Suppressor macrophage treated with lipopolysaccharide for 1 hour (primary cell): ENCODE data around the gene SCAF4.
"Not testable (repeated sequence)": the region's sequence is repeated elsewhere in the genome, so short reads cannot be mapped to it uniquely, and the experiment has no call there.

Source experiments
- DNase-seq, 3 donors: peaks; one replicate each; pipeline ENCODE4 v3.0.0-alpha.2; 2020 to 2022

The SCAF4 gene

GRCh38 chr21:31731857-31732596, at the start of gene SCAF4:
Gene SCAF4 (minus strand): TSS chr21:31732118. CDS start chr21:31731692, 426 bp downstream.
- DNase-seq, result peak; percentile 94 to 98 (median 96)

GRCh38 chr21:31780944-31781343, 49.0 kb upstream of the SCAF4 start:
- DNase-seq, result no peak

- no peak for DNase-seq
These were observed 46.6 kb upstream of the SCAF4 start for GRCh38 chr21:31778546-31778945.

- DNase-seq, result peak in 1 of 3 donors; percentile 26
These were observed 45.9 kb upstream of the SCAF4 start for GRCh38 chr21:31777857-31778256.

- DNase-seq, result peak; percentile 65 to 79 (median 77)
These were observed 42.1 kb upstream of the SCAF4 start for GRCh38 chr21:31774031-31774430.

GRCh38 chr21:31772674-31773555, 41.0 kb upstream of the SCAF4 start:
- DNase-seq, result peak; percentile 59 to 90 (median 83)

- DNase-seq, result no peak
These were observed 39.8 kb upstream of the SCAF4 start for GRCh38 chr21:31771685-31772084.

GRCh38 chr21:31768710-31769109, 36.8 kb upstream of the SCAF4 start:
- DNase-seq, result no peak

GRCh38 chr21:31766899-31767298, 35.0 kb upstream of the SCAF4 start:
- peak; percentile 50 to 65 (median 59) for DNase-seq

GRCh38 chr21:31765850-31766249, 33.9 kb upstream of the SCAF4 start:
- DNase-seq, result not testable (repeated sequence)

- DNase-seq, result no peak
These were observed 29.0 kb upstream of the SCAF4 start for GRCh38 chr21:31760931-31761330.

GRCh38 chr21:31756787-31757186, 24.9 kb upstream of the SCAF4 start:
- DNase-seq, result no peak

- DNase-seq, result no peak
These were observed 23.1 kb upstream of the SCAF4 start for GRCh38 chr21:31755027-31755426.

GRCh38 chr21:31754708-31754960, 22.7 kb upstream of the SCAF4 start:
- no peak for DNase-seq

GRCh38 chr21:31753949-31754707, 22.2 kb upstream of the SCAF4 start:
- DNase-seq, result peak in 1 of 3 donors; percentile 38

GRCh38 chr21:31752967-31753366, 21.0 kb upstream of the SCAF4 start:
- DNase-seq, result no peak

GRCh38 chr21:31752352-31752751, 20.4 kb upstream of the SCAF4 start:
- peak; percentile 57 to 63 (median 62) for DNase-seq

- no peak for DNase-seq
These were observed 18.9 kb upstream of the SCAF4 start for GRCh38 chr21:31750843-31751242.

- peak; percentile 5 to 48 (median 45) for DNase-seq
These were observed 12.4 kb upstream of the SCAF4 start for GRCh38 chr21:31744182-31744800.

- DNase-seq, result no peak
These were observed 11.8 kb upstream of the SCAF4 start for GRCh38 chr21:31743712-31744111.

- DNase-seq, result no peak
These were observed 9.2 kb upstream of the SCAF4 start for GRCh38 chr21:31741116-31741515.

- not testable (repeated sequence) for DNase-seq
These were observed 5.9 kb upstream of the SCAF4 start for GRCh38 chr21:31737586-31738397.
